ENCODE results near the gene RASL11B. TPM values are rescaled to one million over a fixed set of nuclear protein-coding genes. Genes with fewer than 3 reads are reported as not detected.
A peak's percentile ranks its signal among the peaks of the same experiment; 100 is the strongest.

The RASL11B gene
- total and polyA plus RNA-seq, 12 donors, result 1.3 to 11.0 (median 3.3) TPM

GRCh38 chr4:52856801-52857200 is 5.3 kb upstream of the RASL11B start:
- Histone ChIP-seq H3K27me3 (no peaks in the 10 kb centered on the region), H3K36me3 (replicated peaks in 1 of 2) (no peaks in the 10 kb centered on the region), H3K9me3 (replicated peaks in 1 of 3) (no peaks in the 10 kb centered on the region), H3K27ac (no peak overlapping the region), H3K4me3 (no peak overlapping the region), H3K4me1 (replicated peaks in 1 of 2) (peaks cover 6 to 20% of the 10 kb centered on the region in 2 donors)
- TF ChIP-seq POLR2A (IDR thresholded peaks at IDR 0.05) (no peak), CTCF (IDR thresholded peaks at IDR 0.05) (no peak)
- 83 to 100% (median 90%) methylated on average over 1 of the region's 1 CpG for WGBS, 4 donors
- intact Hi-C loops (cut with DNase I), result loop anchor here in 1 of 2 donors (10.0 kb wide), 1 partner anchor 312 kb away; no protein-coding TSS in a partner anchor
- no peak for DNase-seq

GRCh38 chr4:52860361-52860760 is 1.8 kb upstream of the RASL11B start:
- Histone ChIP-seq H3K9me3 (replicated peaks in 1 of 3) (no peaks in the 10 kb centered on the region), H3K36me3 (replicated peaks in 1 of 2) (no peaks in the 10 kb centered on the region), H3K4me1 (replicated peaks in 1 of 2) (peaks cover 12 to 14% of the 10 kb centered on the region in 2 donors), H3K4me3 (no peak overlapping the region), H3K27me3 (no peaks in the 10 kb centered on the region), H3K27ac (no peak overlapping the region)
- WGBS, 4 donors, result 79 to 92% (median 90%) methylated on average over 2 of the region's 2 CpGs
- DNase-seq, result no peak
- intact Hi-C loops (cut with DNase I), result loop anchor here in 1 of 2 donors (10.0 kb wide), 1 partner anchor 146 kb away; no protein-coding TSS in a partner anchor
- TF ChIP-seq POLR2A (IDR thresholded peaks at IDR 0.05) (no peak), CTCF (IDR thresholded peaks at IDR 0.05) (no peak)

- H3K27ac ChIP-seq, result no peak overlapping the region
- no peak for TF ChIP-seq CTCF (IDR thresholded peaks at IDR 0.05)
- TF ChIP-seq POLR2A (IDR thresholded peaks at IDR 0.05), result no peak
- H3K36me3 ChIP-seq (replicated peaks in 1 of 2), result no peaks in the 10 kb centered on the region
- 50 to 66% (median 51%) methylated on average over 25 to 26 of the region's 26 CpGs for WGBS, 4 donors
- peak overlapping the region in 2 of 4 donors; percentile 74 to 84 for H3K4me3 ChIP-seq
- DNase-seq, result no peak
- peaks cover 12 to 14% of the 10 kb centered on the region in 2 donors for H3K4me1 ChIP-seq (replicated peaks in 1 of 2)
- H3K27me3 ChIP-seq, result no peaks in the 10 kb centered on the region
- no peaks in the 10 kb centered on the region for H3K9me3 ChIP-seq (replicated peaks in 1 of 3)
- intact Hi-C loops (cut with DNase I), result loop anchor here in 1 of 2 donors (10.0 kb wide), 1 partner anchor 146 kb away; no protein-coding TSS in a partner anchor
Observed at GRCh38 chr4:52861171-52861823, 820 bp upstream of the RASL11B start.

GRCh38 chr4:52862639-52863161 is 583 bp downstream of the RASL11B start:
- DNase-seq, result no peak
- H3K27ac ChIP-seq, result peak overlapping the region in 1 of 5 donors; percentile 32
- no peaks in the 10 kb centered on the region for H3K9me3 ChIP-seq (replicated peaks in 1 of 3)
- WGBS, 4 donors, result 11 to 39% (median 18%) methylated on average over 2 to 23 of the region's 23 CpGs
- no peaks in the 10 kb centered on the region for H3K36me3 ChIP-seq (replicated peaks in 1 of 2)
- intact Hi-C loops (cut with DNase I), result loop anchor here in 1 of 2 donors (10.0 kb wide), 1 partner anchor 148 kb away; no protein-coding TSS in a partner anchor
- TF ChIP-seq CTCF (IDR thresholded peaks at IDR 0.05) (no peak), POLR2A (IDR thresholded peaks at IDR 0.05) (no peak)
- peaks cover 13 to 14% of the 10 kb centered on the region in 2 donors for H3K4me1 ChIP-seq (replicated peaks in 1 of 2)
- H3K4me3 ChIP-seq, result peak overlapping the region in 2 of 4 donors; percentile 74 to 84
- no peaks in the 10 kb centered on the region for H3K27me3 ChIP-seq

Data from adrenal gland (tissue), 12 donors.